Naive B cell (primary cell): ENCODE data around the gene HOXA5. TPM values are rescaled to one million over a fixed set of nuclear protein-coding genes. Genes with fewer than 3 reads are reported as not detected.
A peak's percentile ranks its signal among the peaks of the same experiment; 100 is the strongest.

Experiments
- ATAC-seq, 2 donors: fragments of 150-1000 bp; cut with Tn5 transposase; 2 replicates each; pipeline ENCODE4 v1.10.0; 2021; ENCODE audit warnings: low read depth in 2 of 2, mild to moderate bottlenecking in 2 of 2, moderate library complexity in 2 of 2
- DNase-seq: peaks from one replicate; pipeline ENCODE4 v3.0.0; 2022
- H3K27ac Mint-ChIP-seq, 6 donors: one replicate each; pipeline ENCODE4 v1.8.0; 2020 to 2022; ENCODE audit warnings: mild to moderate bottlenecking in 6 of 6, mixed read lengths in 6 of 6, moderate library complexity in 5 of 6, inconsistent platforms in 2 of 6
- H3K27me3 Mint-ChIP-seq, 3 donors: one replicate each; pipeline ENCODE4 v1.8.0; 2021 to 2022; ENCODE audit warnings: mixed read lengths in 3 of 3, mild to moderate bottlenecking in 1 of 3
- H3K36me3 Mint-ChIP-seq, 2 donors: one replicate each; pipeline ENCODE4 v1.8.0; 2020 to 2022; ENCODE audit warnings: mixed read lengths in 2 of 2, inconsistent platforms in 1 of 2, mild to moderate bottlenecking in 1 of 2
- H3K4me1 Mint-ChIP-seq, 3 donors: one replicate each; pipeline ENCODE4 v1.8.0; 2020 to 2022; ENCODE audit warnings: mixed read lengths in 3 of 3, inconsistent platforms in 1 of 3, mild to moderate bottlenecking in 1 of 3, moderate library complexity in 1 of 3
- H3K4me3 Mint-ChIP-seq, 8 donors: one replicate each; pipeline ENCODE4 v1.8.0; 2020 to 2022; ENCODE audit warnings: mild to moderate bottlenecking in 8 of 8, mixed read lengths in 8 of 8, moderate library complexity in 8 of 8, inconsistent platforms in 2 of 8
- H3K9me3 Mint-ChIP-seq, 7 donors: one replicate each; pipeline ENCODE4 v1.8.0; 2020 to 2022; ENCODE audit warnings: mixed read lengths in 7 of 7, mild to moderate bottlenecking in 5 of 7, inconsistent platforms in 2 of 7, moderate library complexity in 1 of 7
- polyA plus RNA-seq, 6 donors: library from polyadenylated mRNA; unstranded; fragments of 300-500 nt; fragmentation: Illumina TruSeq; gene quantifications; one replicate each; pipeline ENCODE4 v1.2.3, GENCODE V29; 2021; ENCODE audit warnings: low read depth in 6 of 6

The HOXA5 gene
- polyA plus RNA-seq, 6 donors from 2014 or later = not detected

- H3K4me1 Mint-ChIP-seq = peaks cover 20 to 44% (median 43%) of the 10 kb centered on the region in 3 donors
- H3K36me3 Mint-ChIP-seq = peaks cover 0 to 15% of the 10 kb centered on the region in 2 donors
- peaks cover 0 to 32% (median 5%) of the 10 kb centered on the region in 7 donors for H3K9me3 Mint-ChIP-seq
- DNase-seq (no peak), ATAC-seq (no peak)
- peak overlapping the region in 5 of 6 donors; percentile 27 to 98 (median 91) for H3K27ac Mint-ChIP-seq
- peaks cover 51 to 83% (median 63%) of the 10 kb centered on the region in 3 donors for H3K27me3 Mint-ChIP-seq
- H3K4me3 Mint-ChIP-seq = peak overlapping the region in 7 of 8 donors; percentile 23 to 83 (median 48)
Observed at GRCh38 chr7:27157702-27158431, 14.4 kb upstream of the HOXA5 start.

- Mint-ChIP-seq H3K36me3 (peaks cover 0 to 15% of the 10 kb centered on the region in 2 donors), H3K9me3 (peaks cover 0 to 32% (median 5%) of the 10 kb centered on the region in 7 donors), H3K4me1 (peaks cover 22 to 44% (median 43%) of the 10 kb centered on the region in 3 donors), H3K4me3 (peak overlapping the region in 7 of 8 donors; percentile 12 to 79 (median 73)), H3K27me3 (peaks cover 50 to 81% (median 59%) of the 10 kb centered on the region in 3 donors), H3K27ac (peak overlapping the region in 4 of 6 donors; percentile 88 to 98 (median 92))
- no peak for DNase-seq
- ATAC-seq = no peak
Observed at GRCh38 chr7:27156916-27157701, 13.6 kb upstream of the HOXA5 start.

- DNase-seq (no peak), ATAC-seq (no peak)
- Mint-ChIP-seq H3K36me3 (peaks cover 0 to 15% of the 10 kb centered on the region in 2 donors), H3K9me3 (peaks cover 0 to 35% (median 5%) of the 10 kb centered on the region in 7 donors), H3K4me1 (peaks cover 28 to 50% (median 48%) of the 10 kb centered on the region in 3 donors), H3K27me3 (peaks cover 56 to 82% (median 65%) of the 10 kb centered on the region in 3 donors), H3K4me3 (peak within 1 kb of the TSS; percentile 21 to 81 (median 70)), H3K27ac (peak within 1 kb of the TSS in 4 of 6 donors; percentile 88 to 99 (median 97))
Observed at GRCh38 chr7:27156508-27156898, 13.0 kb upstream of the HOXA5 start, which contains the start of gene HOXA7. Gene HOXA7 (minus strand): TSS chr7:27156675. CDS start chr7:27156545, 130 bp downstream.

- DNase-seq = no peak
- Mint-ChIP-seq H3K9me3 (peaks cover 0 to 37% (median 5%) of the 10 kb centered on the region in 7 donors), H3K36me3 (peaks cover 0 to 15% of the 10 kb centered on the region in 2 donors), H3K27me3 (peaks cover 58 to 83% (median 71%) of the 10 kb centered on the region in 3 donors), H3K4me3 (peak overlapping the region; percentile 21 to 81 (median 66)), H3K27ac (peak overlapping the region in 4 of 6 donors; percentile 88 to 99 (median 97)), H3K4me1 (peaks cover 33 to 52% (median 50%) of the 10 kb centered on the region in 3 donors)
- ATAC-seq = no peak
Observed at GRCh38 chr7:27155816-27156507, 12.5 kb upstream of the HOXA5 start.

- Mint-ChIP-seq H3K4me3 (peak overlapping the region; percentile 28 to 81 (median 64)), H3K4me1 (peaks cover 41 to 56% (median 56%) of the 10 kb centered on the region in 3 donors), H3K9me3 (peaks cover 0 to 37% (median 5%) of the 10 kb centered on the region in 7 donors), H3K36me3 (peaks cover 0 to 15% of the 10 kb centered on the region in 2 donors), H3K27me3 (peaks cover 62 to 86% (median 79%) of the 10 kb centered on the region in 3 donors), H3K27ac (peak overlapping the region in 5 of 6 donors; percentile 44 to 99 (median 92))
- DNase-seq (no peak), ATAC-seq (no peak)
Observed at GRCh38 chr7:27154901-27155815, 11.7 kb upstream of the HOXA5 start.

GRCh38 chr7:27154369-27154768, 10.9 kb upstream of the HOXA5 start:
- Mint-ChIP-seq H3K27ac (peak overlapping the region in 3 of 6 donors; percentile 80 to 98 (median 97)), H3K27me3 (peaks cover 57 to 81% (median 71%) of the 10 kb centered on the region in 3 donors), H3K4me3 (peak overlapping the region in 6 of 8 donors; percentile 28 to 81 (median 58)), H3K9me3 (peaks cover 0 to 37% (median 5%) of the 10 kb centered on the region in 7 donors), H3K36me3 (peaks cover 0 to 15% of the 10 kb centered on the region in 2 donors), H3K4me1 (peaks cover 37 to 56% (median 50%) of the 10 kb centered on the region in 3 donors)
- no peak for ATAC-seq
- DNase-seq = no peak

- Mint-ChIP-seq H3K27ac (peak overlapping the region in 5 of 6 donors; percentile 8 to 93 (median 80)), H3K4me1 (peaks cover 37 to 53% (median 45%) of the 10 kb centered on the region in 3 donors), H3K36me3 (peaks cover 0 to 15% of the 10 kb centered on the region in 2 donors)
Observed at GRCh38 chr7:27153526-27153925, 10.0 kb upstream of the HOXA5 start.

GRCh38 chr7:27152816-27153442, 9.4 kb upstream of the HOXA5 start:
- DNase-seq (no peak), ATAC-seq (no peak)
- H3K27ac Mint-ChIP-seq = peak overlapping the region in 2 of 6 donors; percentile 11 to 97
- H3K9me3 Mint-ChIP-seq = peaks cover 0 to 32% (median 3%) of the 10 kb centered on the region in 7 donors
- peaks cover 34 to 56% (median 45%) of the 10 kb centered on the region in 3 donors for H3K4me1 Mint-ChIP-seq
- H3K4me3 Mint-ChIP-seq = peak overlapping the region in 3 of 8 donors; percentile 37 to 82 (median 47)
- H3K36me3 Mint-ChIP-seq = peaks cover 0 to 11% of the 10 kb centered on the region in 2 donors
- H3K27me3 Mint-ChIP-seq = peaks cover 60 to 76% (median 64%) of the 10 kb centered on the region in 3 donors

More at GRCh38 chr7:27153526-27153925, 10.0 kb upstream of the HOXA5 start:
- Mint-ChIP-seq H3K9me3 (peaks cover 0 to 37% (median 5%) of the 10 kb centered on the region in 7 donors), H3K27me3 (peaks cover 59 to 76% (median 64%) of the 10 kb centered on the region in 3 donors), H3K4me3 (peak overlapping the region in 3 of 8 donors; percentile 47 to 81 (median 50))
- ATAC-seq (no peak), DNase-seq (no peak)

- peak within 1 kb of the TSS in 5 of 6 donors; percentile 42 to 97 (median 78) for H3K27ac Mint-ChIP-seq
- no peak for DNase-seq
- H3K4me3 Mint-ChIP-seq = peak within 1 kb of the TSS; percentile 75 to 89 (median 84)
- H3K9me3 Mint-ChIP-seq = peaks cover 0 to 27% (median under 1%) of the 10 kb centered on the region in 7 donors
- peaks cover 61 to 74% (median 63%) of the 10 kb centered on the region in 3 donors for H3K27me3 Mint-ChIP-seq
- peaks cover 34 to 57% (median 47%) of the 10 kb centered on the region in 3 donors for H3K4me1 Mint-ChIP-seq
- ATAC-seq = no peak
- H3K36me3 Mint-ChIP-seq = peaks cover 0 to 10% of the 10 kb centered on the region in 2 donors
Observed at GRCh38 chr7:27151931-27152815, 8.7 kb upstream of the HOXA5 start, which contains the start of gene HOXA3. Gene HOXA3 (minus strand): TSS chr7:27152583. CDS start chr7:27110640, 41,943 bp downstream.

- ATAC-seq (no peak), DNase-seq (no peak)
- Mint-ChIP-seq H3K4me3 (peak overlapping the region; percentile 75 to 89 (median 84)), H3K36me3 (peaks cover 0 to 17% of the 10 kb centered on the region in 2 donors), H3K9me3 (peaks cover 0 to 26% (median 2%) of the 10 kb centered on the region in 7 donors), H3K27me3 (peaks cover 68 to 76% (median 70%) of the 10 kb centered on the region in 3 donors), H3K4me1 (peaks cover 37 to 56% (median 51%) of the 10 kb centered on the region in 3 donors), H3K27ac (peak overlapping the region in 5 of 6 donors; percentile 42 to 97 (median 78))
Observed at GRCh38 chr7:27151341-27151930, 8.0 kb upstream of the HOXA5 start.
